ENCODE results near the gene ME2. TPM values are rescaled to one million over a fixed set of nuclear protein-coding genes. Genes with fewer than 3 reads are reported as not detected.
"Not testable (repeated sequence)": the region's sequence is repeated elsewhere in the genome, so short reads cannot be mapped to it uniquely, and the experiment has no call there.

ME2 gene
- total and polyA plus RNA-seq, 9 of the 15 experiments (the other 6 are each of a cell fraction or from before 2014, with no cell fraction given), result 12.3 to 54.4 (median 36.2) TPM

DNA sequence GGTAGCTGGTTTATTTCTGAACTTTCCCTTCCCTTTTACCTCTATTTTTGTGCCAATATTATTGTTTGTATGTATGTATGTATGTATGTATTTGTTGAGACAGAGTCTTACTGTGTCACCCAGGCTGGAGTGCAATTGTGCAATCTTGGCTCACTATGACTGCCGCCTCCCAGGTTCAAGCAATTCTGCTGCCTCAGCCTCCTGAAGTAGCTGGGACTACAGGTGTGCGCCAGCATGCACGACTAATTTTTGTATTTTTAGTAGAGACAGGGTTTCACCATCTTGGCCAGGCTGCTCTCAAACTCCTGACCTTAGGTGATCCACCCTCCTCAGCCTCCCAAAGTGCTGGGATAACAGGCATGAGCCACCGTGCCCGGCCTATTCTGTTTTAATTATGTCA, 93.5 kb downstream of the ME2 start:
- H3K4me1 ChIP-seq (replicated peaks in 1 of 2; ENCODE audit: control insufficient read depth in 2 of 2, insufficient read depth in 2 of 2, low read length in 2 of 2); H4K20me1 ChIP-seq (replicated peaks; ENCODE audit: control insufficient read depth, insufficient read depth, low read length); H3K4me3 ChIP-seq; H3K4me2 ChIP-seq (ENCODE audit: insufficient read depth, low read length); H3K27me3 ChIP-seq (ENCODE audit: control insufficient read depth in 2 of 2, insufficient read depth in 2 of 2, low read length in 2 of 2); intact Hi-C loops (cut with micrococcal nuclease); FAIRE-seq; CTCF ChIA-PET (ENCODE audit: low intra/inter-chr PET ratio); H3K9me3 ChIP-seq (replicated peaks; ENCODE audit: control insufficient read depth, insufficient read depth, low read depth, low read length); POLR2A ChIA-PET; BruUV-seq (replicated peaks); H3K27ac ChIP-seq (ENCODE audit: extremely low read depth, low read depth, low read length); H3K9ac ChIP-seq (ENCODE audit: insufficient read depth in 1 of 2, low read depth in 2 of 2, low read length in 2 of 2); H3K36me3 ChIP-seq (ENCODE audit: control insufficient read depth, insufficient read depth, low read length); DNase-seq (ENCODE audit: extremely low read depth in 1 of 4, low spot score in 3 of 4); H3K9me1 ChIP-seq (ENCODE audit: control insufficient read depth, insufficient read depth, low read length); in situ Hi-C loops (cut with MboI); ATAC-seq; H2AFZ ChIP-seq (ENCODE audit: low read depth, low read length): not testable (repeated sequence)
- TF ChIP-seq CEBPB (tag; IDR thresholded peaks at IDR 0.05), result peak; percentile 61
- peaks cover 16% of the 10 kb centered on the region for H3K79me2 ChIP-seq (ENCODE audit: control insufficient read depth, insufficient read depth, low read length)
- 88% methylated on average over 3 of the region's 5 CpGs for WGBS (ENCODE audit: insufficient coverage, low coverage, missing lambda C conversion rate)

DNA sequence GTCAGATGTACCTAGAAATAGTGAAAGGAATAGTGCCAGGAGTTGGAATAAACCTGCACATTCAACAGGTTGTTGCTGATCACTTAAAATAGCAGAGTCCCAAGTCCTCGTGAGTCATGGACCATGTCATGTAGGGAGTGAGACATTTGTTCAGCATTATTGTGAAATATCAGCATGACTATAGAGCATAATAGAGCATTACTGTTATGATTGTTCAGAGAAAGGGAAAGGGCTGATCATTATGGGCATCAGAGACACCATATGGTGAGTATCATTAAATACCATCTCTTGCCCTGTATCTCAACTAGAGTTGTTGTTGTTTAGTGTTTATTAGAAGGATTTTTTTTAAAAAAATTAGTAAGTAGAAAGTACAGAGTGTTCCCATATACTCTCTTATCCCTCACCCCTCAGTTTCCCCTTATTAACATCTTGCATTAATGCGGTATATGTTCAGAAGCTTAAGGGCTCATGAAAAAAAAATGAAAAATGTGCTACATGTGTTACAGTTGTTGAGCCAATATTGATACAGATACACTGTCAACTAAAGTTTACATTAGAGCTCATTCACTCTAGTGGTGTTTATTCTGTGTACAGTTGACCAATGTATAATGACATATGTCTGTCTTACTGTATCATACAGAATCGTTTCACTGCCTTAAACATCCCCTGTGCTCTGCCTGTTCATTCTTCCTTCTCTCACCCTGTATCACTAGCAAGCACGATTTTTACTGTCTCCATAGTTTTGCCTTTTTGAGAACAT, 94.6 kb downstream of the ME2 start:
- TF ChIP-seq MTA1 (IDR thresholded peaks at IDR 0.05; ENCODE audit: borderline replicate concordance), result no peak
- peak; percentile 59 for TF ChIP-seq CEBPB (tag; IDR thresholded peaks at IDR 0.05)
- ChIA-PET CTCF (ENCODE audit: low intra/inter-chr PET ratio) (no interaction called here), POLR2A (no interaction called here)
- Histone ChIP-seq H3K27ac (ENCODE audit: extremely low read depth, low read depth, low read length) (no peak overlapping the region), H3K4me3 (no peak overlapping the region), H3K9ac (ENCODE audit: insufficient read depth in 1 of 2, low read depth in 2 of 2, low read length in 2 of 2) (no peak overlapping the region), H3K27me3 (ENCODE audit: control insufficient read depth in 2 of 2, insufficient read depth in 2 of 2, low read length in 2 of 2) (no peaks in the 10 kb centered on the region), H2AFZ (ENCODE audit: low read depth, low read length) (no peak overlapping the region), H3K9me3 (replicated peaks; ENCODE audit: control insufficient read depth, insufficient read depth, low read depth, low read length) (peaks cover 7% of the 10 kb centered on the region), H3K4me2 (ENCODE audit: insufficient read depth, low read length) (no peak overlapping the region), H3K79me2 (ENCODE audit: control insufficient read depth, insufficient read depth, low read length) (peaks cover 12% of the 10 kb centered on the region), H3K4me1 (replicated peaks in 1 of 2; ENCODE audit: control insufficient read depth in 2 of 2, insufficient read depth in 2 of 2, low read length in 2 of 2) (0 out of 5 replicates have a peak, but pooled peaks cover 0 to 6% of the 10 kb centered on the region in 2 experiments), H3K9me1 (ENCODE audit: control insufficient read depth, insufficient read depth, low read length) (no peaks in the 10 kb centered on the region), H3K36me3 (ENCODE audit: control insufficient read depth, insufficient read depth, low read length) (no peaks in the 10 kb centered on the region; the same call in 2 of the 3 replicates), H4K20me1 (replicated peaks; ENCODE audit: control insufficient read depth, insufficient read depth, low read length) (no peaks in the 10 kb centered on the region)
- intact Hi-C loops (cut with micrococcal nuclease) (no loop called here), in situ Hi-C loops (cut with MboI) (no loop called here)
- no peak for FAIRE-seq
- no peak for DNase-seq (ENCODE audit: extremely low read depth in 1 of 4, low spot score in 3 of 4)
- WGBS (ENCODE audit: insufficient coverage, low coverage, missing lambda C conversion rate), result 37% methylated on average over 4 of the region's 4 CpGs
- ATAC-seq, result no peak
- BruUV-seq (replicated peaks), result no TSS peak

Data from K562 (cell line).